PC-3 (cell line): ENCODE results near the gene CTU1. TPM values are rescaled to one million over a fixed set of nuclear protein-coding genes. Genes with fewer than 3 reads are reported as not detected.
A peak's percentile ranks its signal among the peaks of the same experiment; 100 is the strongest.

ENCODE experiments used
- ATAC-seq: fragments of 200-7000 bp; cut with Tn5 transposase; 2 replicates; pipeline ENCODE4 v1.9.1; 2020; ENCODE audit warnings: mild to moderate bottlenecking, moderate library complexity
- BruUV-seq: library from RNA; stranded (reverse); fragments of 400-500 nt; replicated peaks from 2 replicates; lab custom pipeline; 2021; lab: Mats Ljungman, UMichigan
- CTCF ChIA-PET: fragments of 300-600 bp; sonication (Branson Sonifier 250); formaldehyde crosslinking; loops from one replicate; lab custom pipeline; 2022; ENCODE audit warnings: antibody characterized with exemption; lab: Charles Lee
- POLR2A ChIA-PET: fragments of 300-600 bp; sonication (Branson Sonifier 250); formaldehyde crosslinking; loops from one replicate; lab custom pipeline; 2022; ENCODE audit warnings: antibody characterized with exemption; ENCODE audit not compliant: unreplicated experiment; lab: Charles Lee
- DNase-seq: peaks from one replicate; pipeline ENCODE4 v3.0.0-alpha.2; 2015
- H2AFZ ChIP-seq: fragments of 300-600 bp; sonication (generic); 2 replicates; pipeline ENCODE4 v1.6.0; 2016; ENCODE audit warnings: antibody characterized with exemption, low read length
- H3F3A ChIP-seq: fragments of 300-600 bp; sonication (generic); one replicate; pipeline ENCODE4 v1.6.0; 2017; ENCODE audit warnings: antibody characterized with exemption, low read length, control low read depth, mild to moderate bottlenecking; ENCODE audit not compliant: unreplicated experiment
- H3K27ac ChIP-seq: fragments of 300-600 bp; sonication (generic); 2 replicates; pipeline ENCODE4 v1.5.1; 2016; ENCODE audit warnings: mild to moderate bottlenecking, low read length
- H3K27me3 ChIP-seq: fragments of 300-600 bp; sonication (generic); 2 replicates; pipeline ENCODE4 v1.6.1; 2016; ENCODE audit warnings: low read length, mixed read lengths
- H3K36me3 ChIP-seq: fragments of 300-600 bp; sonication (generic); 2 replicates; pipeline ENCODE4 v1.6.1; 2016; ENCODE audit warnings: low read depth, mixed run types, low read length, mixed read lengths
- H3K4me1 ChIP-seq: fragments of 300-600 bp; sonication (generic); 2 replicates; pipeline ENCODE4 v1.5.1; 2016; ENCODE audit warnings: low read length; ENCODE audit not compliant: insufficient read depth
- H3K4me2 ChIP-seq: fragments of 300-600 bp; sonication (generic); 2 replicates; pipeline ENCODE4 v1.6.0; 2016; ENCODE audit warnings: low read length
- H3K4me3 ChIP-seq: fragments of 300-600 bp; sonication (generic); 2 replicates; pipeline ENCODE4 v1.5.1; 2016; ENCODE audit warnings: mild to moderate bottlenecking, low read length, mixed read lengths
- H3K79me2 ChIP-seq: fragments of 300-600 bp; sonication (generic); 2 replicates; pipeline ENCODE4 v1.6.1; 2017; ENCODE audit warnings: low read length, mixed read lengths
- H3K9ac ChIP-seq: fragments of 300-600 bp; sonication (generic); 2 replicates; pipeline ENCODE4 v1.6.0; 2016; ENCODE audit warnings: mild to moderate bottlenecking, low read length
- H3K9me2 ChIP-seq: fragments of 300-600 bp; sonication (generic); replicated peaks from 2 replicates; pipeline ENCODE4 v1.6.1; 2016; ENCODE audit warnings: mixed run types, low read length, mixed read lengths
- H3K9me3 ChIP-seq: fragments of 300-600 bp; sonication (generic); 2 replicates; pipeline ENCODE4 v1.6.1; 2016; ENCODE audit warnings: low read length, mixed read lengths
- H4K20me1 ChIP-seq: fragments of 300-600 bp; sonication (generic); 2 replicates; pipeline ENCODE4 v1.6.1; 2016; ENCODE audit warnings: low read length, mixed read lengths
- EZH2 ChIP-seq: fragments of 300-600 bp; sonication (generic); IDR thresholded peaks from one replicate; pipeline ENCODE4 v1.6.1; 2017; ENCODE audit warnings: antibody characterized with exemption, mild to moderate bottlenecking, low read length; ENCODE audit not compliant: unreplicated experiment
- EZH2phosphoT487 ChIP-seq: fragments of 300-600 bp; sonication (generic); IDR thresholded peaks from 2 replicates; pipeline ENCODE4 v1.6.1; 2018; ENCODE audit warnings: mild to moderate bottlenecking, antibody characterized with exemption, low read length, borderline replicate concordance
- intact Hi-C: fragments of 100-400 bp; cut with micrococcal nuclease; formaldehyde crosslinking; loops from 2 replicates; pipeline ENCODE4 v1.9.0; 2023
- total RNA-seq: library from RNA; depleted of rRNA; stranded (reverse); fragments of >200 nt; gene quantifications from 2 replicates; pipeline ENCODE4 v1.2.3, GENCODE V29; 2014
- TF ChIP-seq, protein P1 (sequence below): fragments of 300-600 bp; sonication (generic); conservative IDR thresholded peaks from 2 replicates; pipeline ENCODE4 v1.5.1; 2017; ENCODE audit warnings: antibody characterized with exemption, low read depth, mild to moderate bottlenecking, low read length

CTU1 gene
- total RNA-seq, 1 experiment from 2014 or later: 29.0 TPM

DNA sequence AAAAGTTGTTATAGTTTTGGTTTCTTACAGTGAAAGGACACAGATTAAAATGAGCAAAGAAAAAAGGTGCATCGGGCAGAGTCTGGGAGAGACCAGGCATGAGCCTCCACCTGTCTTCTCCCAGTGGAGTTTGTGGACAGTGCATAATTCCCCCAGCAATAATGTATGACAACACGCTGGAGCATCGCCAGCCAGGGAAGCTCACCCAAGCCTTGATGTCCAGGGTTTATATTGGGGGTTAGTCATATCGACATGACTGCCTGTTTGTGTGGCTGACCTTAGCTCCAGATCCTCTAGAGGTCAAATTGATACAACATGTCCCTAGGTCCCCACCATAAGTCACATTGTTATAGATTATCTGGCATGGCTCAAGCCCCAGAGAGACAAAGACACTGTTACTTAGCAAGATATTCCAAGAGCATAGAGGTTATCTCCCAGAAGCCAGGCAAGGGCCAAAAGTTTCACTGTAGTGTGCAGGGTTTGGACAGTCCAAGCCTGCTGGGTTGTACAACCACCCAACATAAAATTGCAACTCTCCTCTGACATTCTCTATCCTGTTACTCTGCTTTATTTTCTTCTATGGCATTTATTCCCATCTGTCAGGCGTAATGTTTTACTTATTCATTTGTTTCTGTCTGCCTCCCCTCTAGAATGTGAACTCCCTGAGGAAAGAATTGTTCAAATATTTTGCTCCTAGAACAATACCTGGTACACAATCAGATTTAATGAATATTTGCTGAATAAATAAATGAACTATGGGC lies 37.7 kb downstream of the CTU1 start:
- Histone ChIP-seq H3K4me1 (peaks cover 23% of the 10 kb centered on the region), H3K79me2 (no peaks in the 10 kb centered on the region), H3K27ac (peak overlapping the region; percentile 89), H4K20me1 (no peaks in the 10 kb centered on the region), H3K9me3 (peaks cover 7% of the 10 kb centered on the region), H3K36me3 (no peaks in the 10 kb centered on the region), H3F3A (peaks cover 3% of the 10 kb centered on the region), H3K4me2 (peak overlapping the region; percentile 68), H3K4me3 (peak overlapping the region; percentile 21; the same call in 1 of the 2 replicates), H3K9ac (peak overlapping the region; percentile 51), H3K9me2 (no peaks in the 10 kb centered on the region), H3K27me3 (no peaks in the 10 kb centered on the region), H2AFZ (no peak overlapping the region)
- intact Hi-C loops: loop anchor here (1.0 kb wide), 2 partner anchors 23 to 49 kb away; no protein-coding TSS in a partner anchor
- CTCF ChIA-PET: interaction anchor here (0.7 to 1.9 kb wide), 2 partner anchors 23 to 50 kb away, joined by 3 to 10 read pairs; no protein-coding TSS in a partner anchor
- ATAC-seq (peak; percentile 85), DNase-seq (peak; percentile 83)
- no TSS peak for BruUV-seq
- POLR2A ChIA-PET: no interaction called here
- TF ChIP-seq EZH2: no peak
- TF ChIP-seq EZH2phosphoT487: no peak
- TF ChIP-seq, protein P1, sequence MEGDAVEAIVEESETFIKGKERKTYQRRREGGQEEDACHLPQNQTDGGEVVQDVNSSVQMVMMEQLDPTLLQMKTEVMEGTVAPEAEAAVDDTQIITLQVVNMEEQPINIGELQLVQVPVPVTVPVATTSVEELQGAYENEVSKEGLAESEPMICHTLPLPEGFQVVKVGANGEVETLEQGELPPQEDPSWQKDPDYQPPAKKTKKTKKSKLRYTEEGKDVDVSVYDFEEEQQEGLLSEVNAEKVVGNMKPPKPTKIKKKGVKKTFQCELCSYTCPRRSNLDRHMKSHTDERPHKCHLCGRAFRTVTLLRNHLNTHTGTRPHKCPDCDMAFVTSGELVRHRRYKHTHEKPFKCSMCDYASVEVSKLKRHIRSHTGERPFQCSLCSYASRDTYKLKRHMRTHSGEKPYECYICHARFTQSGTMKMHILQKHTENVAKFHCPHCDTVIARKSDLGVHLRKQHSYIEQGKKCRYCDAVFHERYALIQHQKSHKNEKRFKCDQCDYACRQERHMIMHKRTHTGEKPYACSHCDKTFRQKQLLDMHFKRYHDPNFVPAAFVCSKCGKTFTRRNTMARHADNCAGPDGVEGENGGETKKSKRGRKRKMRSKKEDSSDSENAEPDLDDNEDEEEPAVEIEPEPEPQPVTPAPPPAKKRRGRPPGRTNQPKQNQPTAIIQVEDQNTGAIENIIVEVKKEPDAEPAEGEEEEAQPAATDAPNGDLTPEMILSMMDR: no peak

DNA sequence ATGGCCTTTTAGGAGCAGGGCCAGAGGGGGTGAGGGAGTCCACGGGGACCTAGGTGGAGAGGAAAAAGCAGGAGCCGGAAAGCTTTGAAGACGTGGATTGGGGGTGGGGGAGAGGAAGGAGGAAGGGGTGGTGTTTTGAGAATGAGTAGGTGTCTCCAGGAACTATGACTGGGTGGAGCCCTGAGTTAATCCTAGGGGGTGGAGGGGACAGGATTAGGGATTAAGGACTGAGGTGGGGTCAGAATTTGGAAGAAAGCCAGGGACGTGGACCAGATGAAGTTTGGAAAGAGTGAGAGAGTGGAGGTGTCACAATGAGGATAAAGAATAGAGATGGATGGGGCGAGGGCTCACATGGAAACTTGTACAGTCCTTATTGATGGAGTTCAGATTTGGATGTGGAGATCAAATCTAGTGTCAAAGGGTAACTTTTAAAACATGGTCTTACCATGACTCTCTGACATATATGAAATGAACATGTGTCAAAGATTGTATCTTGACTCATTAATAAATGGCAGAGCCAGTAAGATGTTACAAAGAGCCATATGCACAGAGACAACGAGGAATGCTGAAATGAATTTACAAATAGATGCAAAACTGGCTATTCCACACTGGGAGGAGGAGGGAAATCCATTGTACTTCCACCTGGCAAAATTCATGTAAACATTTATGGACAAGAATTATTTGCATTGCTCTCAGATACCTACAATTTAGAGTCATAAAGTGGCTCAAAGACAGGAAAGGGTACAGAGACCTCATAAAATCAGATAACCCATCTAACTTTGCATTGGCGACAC lies 41.6 kb downstream of the CTU1 start:
- peaks cover 20% of the 10 kb centered on the region for H3K4me1 ChIP-seq
- H3K9me2 ChIP-seq: no peaks in the 10 kb centered on the region
- no peaks in the 10 kb centered on the region for H3K36me3 ChIP-seq
- TF ChIP-seq, protein P1: no peak
- TF ChIP-seq EZH2 (no peak), EZH2phosphoT487 (no peak)
- BruUV-seq: no TSS peak
- no peak overlapping the region for H2AFZ ChIP-seq
- no peak overlapping the region for H3K4me2 ChIP-seq
- no peak overlapping the region for H3K4me3 ChIP-seq
- no peaks in the 10 kb centered on the region for H4K20me1 ChIP-seq
- H3K9me3 ChIP-seq: no peaks in the 10 kb centered on the region
- no peak for DNase-seq
- no peaks in the 10 kb centered on the region for H3K79me2 ChIP-seq
- H3F3A ChIP-seq: peaks cover 3% of the 10 kb centered on the region
- CTCF ChIA-PET: no interaction called here
- POLR2A ChIA-PET: no interaction called here
- ATAC-seq: no peak
- no peak overlapping the region for H3K27ac ChIP-seq
- intact Hi-C loops: no loop called here
- H3K27me3 ChIP-seq: no peaks in the 10 kb centered on the region
- H3K9ac ChIP-seq: no peak overlapping the region
